Neural progenitor cell (in vitro differentiated cells): ENCODE measurements around the gene PFDN6. TPM values are rescaled to one million over a fixed set of nuclear protein-coding genes. Genes with fewer than 3 reads are reported as not detected.

Source experiments
- DNase-seq: peaks from one replicate; pipeline ENCODE4 v3.0.0-alpha.2; 2016; ENCODE audit warnings: low spot score
- H2AFZ ChIP-seq: fragments of 200-600 bp; sonication (generic); replicated peaks from 2 replicates; pipeline ENCODE4 v1.6.1; 2016; ENCODE audit warnings: antibody characterized with exemption
- H3F3A ChIP-seq: fragments of 200-600 bp; sonication (generic); 2 replicates; pipeline ENCODE4 v1.6.1; 2016; ENCODE audit warnings: antibody characterized with exemption, low read depth
- H3K27ac ChIP-seq: fragments of 200-600 bp; sonication (generic); 2 replicates; pipeline ENCODE4 v1.5.1; 2016; ENCODE audit warnings: mild to moderate bottlenecking
- H3K27me3 ChIP-seq: fragments of 200-600 bp; sonication (generic); 2 replicates; pipeline ENCODE4 v1.6.1; 2016; ENCODE audit warnings: mild to moderate bottlenecking, moderate library complexity
- H3K36me3 ChIP-seq: fragments of 200-600 bp; sonication (generic); 2 replicates; pipeline ENCODE4 v1.5.1; 2016
- H3K4me1 ChIP-seq: fragments of 200-600 bp; sonication (generic); 2 replicates; pipeline ENCODE4 v1.6.1; 2016; ENCODE audit warnings: mixed run types
- H3K4me2 ChIP-seq: fragments of 200-600 bp; sonication (generic); 2 replicates; pipeline ENCODE4 v1.6.1; 2016
- H3K4me3 ChIP-seq: fragments of 200-600 bp; sonication (generic); 2 replicates; pipeline ENCODE4 v1.5.1; 2016
- H3K79me2 ChIP-seq: fragments of 200-600 bp; sonication (generic); 2 replicates; pipeline ENCODE4 v1.6.1; 2016; ENCODE audit warnings: low read depth
- H3K9ac ChIP-seq: fragments of 200-600 bp; sonication (generic); 2 replicates; pipeline ENCODE4 v1.6.1; 2016
- H3K9me3 ChIP-seq: fragments of 200-600 bp; sonication (generic); 2 replicates; pipeline ENCODE4 v1.5.1; 2016; ENCODE audit warnings: low read depth
- H4K20me1 ChIP-seq: fragments of 200-600 bp; sonication (generic); 2 replicates; pipeline ENCODE4 v1.6.1; 2016; ENCODE audit warnings: low read depth
- H3K27ac Mint-ChIP-seq: 3 replicates; pipeline ENCODE4 v1.8.0; 2021; ENCODE audit warnings: mixed read lengths
- H3K27me3 Mint-ChIP-seq: 2 replicates; pipeline ENCODE4 v1.8.0; 2022; ENCODE audit warnings: low read depth, mild to moderate bottlenecking, inconsistent platforms, moderate library complexity, mixed read lengths; ENCODE audit not compliant: insufficient read depth
- H3K36me3 Mint-ChIP-seq: 3 replicates; pipeline ENCODE4 v1.8.0; 2021; ENCODE audit warnings: mixed read lengths
- H3K4me1 Mint-ChIP-seq: 3 replicates; pipeline ENCODE4 v1.8.0; 2021; ENCODE audit warnings: mixed read lengths
- H3K4me3 Mint-ChIP-seq: 3 replicates; pipeline ENCODE4 v1.8.0; 2021; ENCODE audit warnings: mild to moderate bottlenecking, moderate library complexity, mixed read lengths
- H3K9me3 Mint-ChIP-seq: 3 replicates; pipeline ENCODE4 v1.8.0; 2020; ENCODE audit warnings: mixed read lengths
- EZH2 ChIP-seq: fragments of 200-600 bp; sonication (generic); IDR thresholded peaks from 2 replicates; pipeline ENCODE4 v1.6.1; 2017; ENCODE audit warnings: antibody characterized with exemption, mild to moderate bottlenecking, moderate library complexity
- EZH2phosphoT487 ChIP-seq: fragments of 200-600 bp; sonication (generic); IDR thresholded peaks from 2 replicates; pipeline ENCODE4 v1.6.1; 2017; ENCODE audit warnings: antibody characterized with exemption
- total RNA-seq: library from RNA; depleted of rRNA; stranded (reverse); fragments of >200 nt; gene quantifications from 2 replicates; pipeline ENCODE4 v1.2.3, GENCODE V29; 2015; ENCODE audit warnings: low replicate concordance
- TF ChIP-seq, protein P1 (sequence below): fragments of 200-600 bp; sonication (generic); IDR thresholded peaks from 2 replicates; pipeline ENCODE4 v1.5.1; 2017; ENCODE audit warnings: antibody characterized with exemption, mild to moderate bottlenecking

Gene PFDN6
- total RNA-seq, 1 donor from 2014 or later, result 35.6 TPM

DNA sequence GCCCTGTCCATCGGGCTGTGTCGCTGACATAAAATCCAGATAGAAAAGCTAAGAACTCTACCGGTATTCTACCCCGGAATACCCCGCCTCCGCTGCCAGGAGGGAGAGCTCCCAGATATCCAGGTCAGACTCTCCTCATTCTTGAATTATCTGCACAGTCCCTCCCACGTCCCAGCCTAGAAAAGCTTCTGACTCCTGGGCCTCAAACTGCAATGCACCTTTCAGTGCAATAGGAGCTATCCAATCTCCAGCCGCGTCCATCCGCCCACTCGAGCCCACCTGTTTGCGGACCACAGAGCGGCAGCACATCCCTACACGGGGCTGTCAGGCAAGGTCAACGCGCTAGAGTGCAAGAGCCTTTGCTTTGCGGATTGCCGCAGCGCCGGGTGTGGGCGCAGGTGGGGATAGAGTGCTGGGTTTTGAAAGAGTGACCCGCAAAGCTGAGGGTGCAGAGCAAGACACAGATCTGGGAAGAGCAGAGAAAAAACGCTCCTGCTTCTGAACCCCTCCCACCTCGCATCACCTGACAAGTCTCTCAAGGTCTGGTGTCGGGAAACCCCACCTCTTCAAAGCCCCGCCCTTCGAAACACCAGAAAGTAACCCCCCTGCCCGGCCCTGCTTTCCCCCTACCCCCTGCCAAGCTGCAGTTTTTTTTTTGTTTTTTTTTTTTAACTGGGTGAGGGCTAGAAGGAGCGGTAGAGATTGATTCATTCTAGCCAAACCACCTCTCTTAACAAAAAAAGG lies 23.1 kb downstream of the PFDN6 start:
- Mint-ChIP-seq H3K27me3 (peaks cover 12% of the 10 kb centered on the region), H3K27ac (peak overlapping the region; percentile 39), H3K4me3 (peak overlapping the region; percentile 95), H3K9me3 (no peaks in the 10 kb centered on the region), H3K4me1 (peaks cover 38% of the 10 kb centered on the region), H3K36me3 (peaks cover 10% of the 10 kb centered on the region)
- H3F3A ChIP-seq, result peaks cover 42% of the 10 kb centered on the region
- peak; percentile 77 for DNase-seq
- peak overlapping the region; percentile 53 for H2AFZ ChIP-seq
- H3K27ac ChIP-seq, result no peak overlapping the region
- peaks cover 27% of the 10 kb centered on the region for H4K20me1 ChIP-seq
- peak overlapping the region; percentile 99 for H3K4me2 ChIP-seq
- TF ChIP-seq, protein P1, sequence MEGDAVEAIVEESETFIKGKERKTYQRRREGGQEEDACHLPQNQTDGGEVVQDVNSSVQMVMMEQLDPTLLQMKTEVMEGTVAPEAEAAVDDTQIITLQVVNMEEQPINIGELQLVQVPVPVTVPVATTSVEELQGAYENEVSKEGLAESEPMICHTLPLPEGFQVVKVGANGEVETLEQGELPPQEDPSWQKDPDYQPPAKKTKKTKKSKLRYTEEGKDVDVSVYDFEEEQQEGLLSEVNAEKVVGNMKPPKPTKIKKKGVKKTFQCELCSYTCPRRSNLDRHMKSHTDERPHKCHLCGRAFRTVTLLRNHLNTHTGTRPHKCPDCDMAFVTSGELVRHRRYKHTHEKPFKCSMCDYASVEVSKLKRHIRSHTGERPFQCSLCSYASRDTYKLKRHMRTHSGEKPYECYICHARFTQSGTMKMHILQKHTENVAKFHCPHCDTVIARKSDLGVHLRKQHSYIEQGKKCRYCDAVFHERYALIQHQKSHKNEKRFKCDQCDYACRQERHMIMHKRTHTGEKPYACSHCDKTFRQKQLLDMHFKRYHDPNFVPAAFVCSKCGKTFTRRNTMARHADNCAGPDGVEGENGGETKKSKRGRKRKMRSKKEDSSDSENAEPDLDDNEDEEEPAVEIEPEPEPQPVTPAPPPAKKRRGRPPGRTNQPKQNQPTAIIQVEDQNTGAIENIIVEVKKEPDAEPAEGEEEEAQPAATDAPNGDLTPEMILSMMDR, result no peak
- no peak for TF ChIP-seq EZH2phosphoT487
- no peak for TF ChIP-seq EZH2
- peaks cover 18% of the 10 kb centered on the region for H3K4me1 ChIP-seq
- H3K27me3 ChIP-seq, result peaks cover 25% of the 10 kb centered on the region
- no peaks in the 10 kb centered on the region for H3K9me3 ChIP-seq
- H3K9ac ChIP-seq, result no peak overlapping the region
- peaks cover 4% of the 10 kb centered on the region for H3K79me2 ChIP-seq
- H3K4me3 ChIP-seq, result peak overlapping the region; percentile 54
- H3K36me3 ChIP-seq, result no peaks in the 10 kb centered on the region

DNA sequence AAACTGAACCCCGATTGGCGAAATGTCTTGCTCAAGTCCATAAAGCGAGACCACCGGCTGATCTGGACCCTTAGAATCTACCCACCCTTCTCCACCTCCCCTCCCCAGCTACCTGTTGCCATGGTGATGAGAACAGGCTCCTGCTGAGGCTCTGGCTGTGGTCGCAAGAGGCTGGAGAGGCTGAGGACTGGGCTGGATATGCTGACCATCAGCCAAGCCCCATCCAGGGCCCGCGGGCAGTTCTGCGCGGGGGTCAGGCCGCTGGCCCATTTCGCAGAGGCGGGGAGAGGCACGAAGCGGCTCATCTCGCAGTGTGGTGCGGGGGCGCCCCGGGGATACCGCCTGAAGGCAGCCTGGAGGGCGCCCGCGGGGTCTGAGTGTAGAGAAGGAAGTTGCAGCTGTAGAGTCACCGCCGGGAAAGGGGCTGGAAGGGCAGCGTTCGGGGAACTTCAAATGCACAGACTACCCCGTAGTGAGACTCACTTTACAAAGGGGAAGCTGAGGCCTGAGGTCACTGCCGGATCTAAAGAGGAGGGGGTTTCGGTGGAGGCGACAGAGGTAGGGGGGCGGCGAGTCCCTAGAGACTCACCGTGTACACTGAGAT lies 23.8 kb downstream of the PFDN6 start:
- H3K27ac Mint-ChIP-seq, result peak overlapping the region; percentile 94

DNA sequence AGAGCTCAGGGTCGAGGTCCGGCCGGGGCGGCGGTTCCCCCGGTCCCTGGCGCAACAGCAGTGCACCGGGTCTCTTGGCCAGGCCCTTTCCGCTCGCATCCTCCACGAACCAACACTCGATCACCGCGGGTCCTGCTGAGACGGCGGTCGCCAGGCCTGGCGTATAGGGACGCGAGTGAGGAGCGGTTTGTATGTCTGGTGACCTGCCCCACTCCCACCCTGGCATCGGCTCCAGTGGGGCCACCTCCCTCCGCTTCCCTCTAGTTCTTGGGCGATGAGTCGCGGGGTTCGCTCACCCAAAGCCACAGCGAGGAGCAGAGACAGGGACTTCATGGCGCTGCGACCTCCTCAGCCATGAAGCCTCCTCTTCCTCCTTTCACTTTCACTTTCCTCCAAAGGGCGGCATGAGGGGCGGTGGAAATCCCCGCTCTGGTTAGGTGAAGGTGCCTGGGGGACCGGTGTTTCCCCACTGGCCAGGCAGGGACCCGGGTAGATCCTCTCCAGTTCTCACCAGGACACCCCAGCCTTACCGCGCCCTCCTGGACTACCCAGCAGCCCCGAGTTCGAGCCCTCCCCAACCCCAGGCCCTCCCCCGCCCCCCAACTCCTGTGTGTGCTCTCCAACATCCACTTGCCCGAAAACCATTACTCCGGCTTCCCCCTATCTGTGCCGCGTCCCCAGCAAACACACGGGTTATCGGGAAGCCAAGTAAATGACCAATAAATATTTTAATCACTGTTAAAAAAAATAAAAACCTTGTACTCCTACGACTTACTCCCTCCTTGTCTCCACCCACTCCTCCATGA lies 24.5 kb downstream of the PFDN6 start, which contains the start of gene TAPBP:
Gene TAPBP, minus strand, starts transcription at position 370 of the 806 bp plus-strand sequence. Its CDS starts 37 bp downstream, at position 333.
- peaks cover 25% of the 10 kb centered on the region for H3K27me3 ChIP-seq
- peak within 1 kb of the TSS; percentile 53 for H2AFZ ChIP-seq
- peak within 1 kb of the TSS; percentile 99 for H3K4me2 ChIP-seq
- peaks cover 16% of the 10 kb centered on the region for H3K27me3 Mint-ChIP-seq
- no peak within 1 kb of the TSS for H3K27ac ChIP-seq
- peaks cover 4% of the 10 kb centered on the region for H3K79me2 ChIP-seq
- H3K4me3 Mint-ChIP-seq, result peak within 1 kb of the TSS; percentile 95
- no peaks in the 10 kb centered on the region for H3K9me3 ChIP-seq
- H3K36me3 Mint-ChIP-seq, result peaks cover 10% of the 10 kb centered on the region
- H3K36me3 ChIP-seq, result no peaks in the 10 kb centered on the region
- H3K4me1 ChIP-seq, result peaks cover 24% of the 10 kb centered on the region
- H4K20me1 ChIP-seq, result peaks cover 27% of the 10 kb centered on the region
- no peak for TF ChIP-seq EZH2
- TF ChIP-seq, protein P1, result no peak
- H3K27ac Mint-ChIP-seq, result peak within 1 kb of the TSS; percentile 94
- peaks cover 50% of the 10 kb centered on the region for H3K4me1 Mint-ChIP-seq
- peak within 1 kb of the TSS; percentile 0 for H3K9ac ChIP-seq
- H3K9me3 Mint-ChIP-seq, result no peaks in the 10 kb centered on the region
- peak; percentile 50 for DNase-seq
- H3F3A ChIP-seq, result peaks cover 56% of the 10 kb centered on the region
- H3K4me3 ChIP-seq, result peak within 1 kb of the TSS; percentile 54

More for the DNA sequence above, 23.8 kb downstream of the PFDN6 start:
- H3K4me2 ChIP-seq, result peak overlapping the region; percentile 99
- Mint-ChIP-seq H3K4me3 (peak overlapping the region; percentile 95), H3K27me3 (peaks cover 12% of the 10 kb centered on the region), H3K9me3 (no peaks in the 10 kb centered on the region), H3K36me3 (peaks cover 10% of the 10 kb centered on the region), H3K4me1 (peaks cover 43% of the 10 kb centered on the region)
- H3K4me3 ChIP-seq, result peak overlapping the region; percentile 54
- DNase-seq, result peak; percentile 72
- TF ChIP-seq EZH2 (peak; percentile 44), EZH2phosphoT487 (no peak)
- TF ChIP-seq, protein P1, result no peak
- H4K20me1 ChIP-seq, result peaks cover 27% of the 10 kb centered on the region
- H3K9me3 ChIP-seq, result no peaks in the 10 kb centered on the region
- peak overlapping the region; percentile 0 for H3K9ac ChIP-seq
- peak overlapping the region; percentile 53 for H2AFZ ChIP-seq
- H3K4me1 ChIP-seq, result peaks cover 18% of the 10 kb centered on the region
- H3K79me2 ChIP-seq, result peaks cover 4% of the 10 kb centered on the region
- H3K27me3 ChIP-seq, result peaks cover 25% of the 10 kb centered on the region
- H3K36me3 ChIP-seq, result no peaks in the 10 kb centered on the region
- H3F3A ChIP-seq, result peaks cover 49% of the 10 kb centered on the region
- no peak overlapping the region for H3K27ac ChIP-seq
